GM19351 (cell line): ENCODE measurements around the gene TRAF3.

Experiments
- ATAC-seq: cut with Tn5 transposase; IDR thresholded peaks from one replicate; pipeline ENCODE4 v1.9.1; 2021; ENCODE audit warnings: mild to moderate bottlenecking, moderate library complexity; ENCODE audit not compliant: unreplicated experiment

TRAF3 gene

DNA sequence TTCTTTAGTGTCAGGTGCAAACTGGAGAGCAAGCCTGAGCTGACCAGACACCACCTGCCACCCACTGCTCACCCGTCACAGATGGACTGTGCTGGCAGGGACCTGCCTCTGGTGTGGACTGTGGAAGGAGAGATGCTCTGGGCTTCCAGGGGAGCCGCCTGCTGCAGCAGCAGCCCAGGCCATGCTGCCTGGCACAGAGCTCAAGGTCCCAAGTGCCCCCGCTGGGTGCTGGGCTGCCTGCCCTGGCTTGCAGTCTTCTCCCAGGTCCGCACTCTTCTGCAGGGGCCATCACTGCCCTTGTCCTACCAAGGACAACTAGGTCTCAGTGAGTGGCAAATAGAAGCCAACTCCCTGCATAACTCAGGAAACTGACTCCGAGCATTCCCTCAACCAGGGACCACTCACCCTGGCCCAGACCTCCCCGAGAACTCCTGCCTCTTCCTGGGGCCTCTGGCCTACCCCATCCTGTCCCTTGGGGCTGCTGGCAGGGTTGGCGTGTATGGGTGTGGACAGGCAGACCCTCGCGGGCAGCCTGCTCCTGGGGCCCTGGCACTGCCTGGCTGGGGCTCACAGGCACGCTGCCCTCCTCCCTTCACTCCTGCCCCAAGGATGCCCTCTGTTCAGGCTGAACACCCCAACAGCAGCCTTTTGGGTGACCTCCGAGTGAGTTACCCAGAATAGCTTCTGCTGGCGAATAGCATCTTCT, 154.5 kb downstream of the TRAF3 start:
- no peak for ATAC-seq

DNA sequence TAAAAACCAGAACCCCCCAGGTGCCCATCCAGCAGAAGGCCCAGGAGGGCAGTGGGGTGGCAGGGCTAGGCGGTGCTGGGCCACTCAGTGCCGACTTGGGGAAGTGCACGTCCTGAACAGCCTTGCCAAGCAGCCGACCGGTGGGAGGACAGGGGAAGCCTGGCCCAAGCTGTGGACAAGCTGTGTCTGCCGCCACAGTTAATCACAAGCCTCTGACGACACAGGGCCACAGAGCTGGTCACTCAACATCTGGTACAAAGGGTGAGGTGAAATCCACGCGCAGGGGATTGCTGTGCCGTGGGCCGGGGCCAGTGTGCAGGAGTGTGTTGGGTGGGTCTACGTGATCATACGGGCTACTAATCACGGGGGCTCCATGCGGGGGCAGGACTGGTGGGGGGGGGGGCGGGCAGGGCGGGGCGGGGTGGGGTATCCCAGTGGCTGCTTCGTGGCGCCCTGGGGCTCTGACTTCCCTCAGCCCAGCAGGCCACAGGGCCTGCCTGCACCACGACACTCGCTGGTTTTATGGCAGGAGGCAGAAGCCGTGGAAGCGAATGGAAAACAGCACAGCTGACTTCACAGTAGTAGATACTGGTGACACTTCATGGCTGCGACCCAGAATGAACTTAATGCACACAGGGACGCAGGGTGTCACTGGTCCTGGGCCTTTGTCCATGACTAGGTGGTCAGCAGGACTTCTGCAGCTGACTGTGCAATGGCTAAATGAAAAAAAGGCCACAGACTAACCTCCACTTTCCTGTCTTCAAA, 155.4 kb downstream of the TRAF3 start:
- ATAC-seq, result no peak

DNA sequence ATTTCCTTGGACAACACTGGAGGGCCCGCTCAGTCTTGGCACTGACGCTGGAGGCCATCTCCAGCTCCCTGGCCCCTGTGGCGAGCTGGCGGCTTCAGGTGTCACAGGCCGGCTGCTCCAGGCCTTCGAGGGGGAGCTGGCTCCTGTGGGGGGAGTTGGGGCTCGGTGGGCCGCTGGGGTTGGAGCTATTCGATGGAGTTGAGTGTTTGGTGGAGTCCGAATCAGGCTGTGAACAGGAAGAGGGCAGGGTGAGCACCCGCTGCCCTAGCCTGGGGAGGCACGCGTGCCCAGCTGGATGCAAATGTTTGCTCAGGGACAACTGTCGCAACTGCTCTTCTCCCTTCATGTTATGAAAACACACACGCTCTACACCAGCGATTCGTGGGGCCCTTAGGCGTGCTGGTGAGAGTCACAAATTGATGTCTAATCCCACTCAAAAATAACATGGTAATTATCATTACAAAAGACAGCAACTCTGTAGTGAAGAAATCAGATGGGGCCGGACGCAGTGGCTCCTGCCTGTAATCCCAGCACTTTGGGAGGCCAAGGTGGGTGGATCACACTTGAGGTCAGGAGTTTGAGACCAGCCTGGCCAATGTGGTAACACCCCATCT, 156.5 kb downstream of the TRAF3 start:
- ATAC-seq, result no peak

DNA sequence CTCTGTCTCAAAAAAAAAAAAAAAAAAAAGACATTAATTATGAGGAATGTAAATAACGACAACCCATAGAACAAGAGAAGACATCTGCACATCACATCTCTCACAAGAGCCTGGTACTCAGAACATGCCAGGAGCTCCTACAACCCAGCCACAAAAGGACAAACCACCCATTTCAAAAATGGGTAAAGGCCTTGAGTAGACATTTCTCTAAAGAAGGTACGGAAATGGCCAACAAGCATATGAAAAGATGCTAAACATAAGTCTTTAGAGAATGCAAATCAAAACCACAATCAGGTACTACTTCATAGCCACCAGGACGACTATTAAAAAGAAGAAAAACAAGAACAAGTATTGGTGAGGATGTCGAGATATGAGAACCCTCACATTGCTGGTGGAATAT, 158.5 kb downstream of the TRAF3 start:
- no peak for ATAC-seq

DNA sequence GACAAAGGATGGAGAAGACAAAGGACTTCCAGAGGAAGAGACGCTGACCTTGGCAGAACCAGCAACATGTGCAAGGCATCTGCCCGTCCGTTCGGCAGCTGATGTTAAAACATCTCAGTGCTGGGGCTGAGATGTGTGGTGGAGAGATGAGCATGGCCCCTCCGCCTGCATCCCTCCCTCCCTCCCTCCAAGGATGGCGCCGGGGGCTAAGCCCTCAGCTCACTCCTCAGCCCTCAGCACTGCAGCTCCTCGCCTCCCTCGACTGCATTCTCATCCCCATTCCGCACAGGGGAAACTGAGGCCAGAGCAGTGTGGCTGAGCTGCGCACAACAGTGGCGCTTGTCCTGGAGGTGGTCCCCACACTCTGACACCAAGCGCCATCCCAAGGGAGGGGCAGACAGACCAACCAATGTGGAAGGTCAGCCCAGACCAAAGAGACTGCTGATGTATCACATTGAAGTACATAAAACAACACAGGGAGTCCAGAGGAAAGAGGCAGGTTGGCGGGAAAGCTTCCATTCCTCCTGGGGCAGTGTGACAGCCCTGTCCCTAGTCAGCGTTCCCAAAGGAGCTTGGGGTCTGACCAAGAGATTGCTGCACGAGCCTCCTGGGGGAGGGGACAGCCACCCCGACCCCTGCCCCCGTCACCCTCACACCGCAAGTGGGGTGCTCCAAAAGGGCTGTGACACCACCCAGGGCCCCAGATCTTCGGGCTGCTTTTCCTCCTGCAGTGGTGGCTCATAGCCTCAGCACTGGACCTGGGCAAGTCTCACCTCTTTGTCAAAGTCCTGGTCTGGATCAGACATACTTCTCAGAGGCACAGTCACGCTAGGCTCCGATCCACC, 160.3 kb downstream of the TRAF3 start:
- no peak for ATAC-seq

DNA sequence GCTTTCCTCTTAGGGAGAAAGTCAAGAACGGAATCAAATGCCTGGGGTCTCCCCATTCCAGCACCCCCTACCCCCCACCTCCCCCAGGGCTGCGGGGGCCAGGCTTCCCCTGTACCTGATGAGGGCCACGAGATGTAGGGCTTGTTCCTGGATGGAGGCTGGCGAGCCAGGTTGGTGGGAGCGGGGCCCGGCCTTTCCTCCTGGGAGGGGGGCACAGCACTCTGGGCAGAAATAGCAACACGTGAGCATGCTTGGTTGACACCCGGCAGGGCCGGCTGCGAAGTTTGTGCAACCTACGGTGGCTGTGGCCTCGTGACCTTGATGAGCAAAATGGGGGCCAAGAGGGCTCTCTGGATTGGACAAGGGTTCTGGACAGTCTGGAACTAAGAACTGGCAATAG, 160.9 kb downstream of the TRAF3 start:
- no peak for ATAC-seq

DNA sequence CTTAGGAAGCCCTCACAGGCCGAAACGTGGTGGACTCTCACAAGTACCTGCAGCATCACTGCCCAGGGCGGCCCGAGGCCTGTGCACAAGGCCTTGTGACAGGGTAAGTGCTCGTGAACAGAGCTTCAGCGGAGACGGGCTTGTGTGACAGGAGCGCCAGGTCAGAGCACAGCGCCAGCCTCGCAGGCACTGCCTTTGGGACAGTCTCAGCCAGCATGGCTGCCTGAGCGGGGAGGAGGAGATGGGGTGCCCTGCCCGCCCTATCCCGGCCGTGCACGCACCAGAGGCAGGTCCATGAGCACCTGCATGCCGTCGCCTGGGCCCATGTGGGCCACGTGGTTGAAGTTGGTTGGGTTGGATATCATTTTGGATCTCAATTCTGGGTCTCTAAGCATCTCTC, 162.1 kb downstream of the TRAF3 start:
- ATAC-seq, result no peak

DNA sequence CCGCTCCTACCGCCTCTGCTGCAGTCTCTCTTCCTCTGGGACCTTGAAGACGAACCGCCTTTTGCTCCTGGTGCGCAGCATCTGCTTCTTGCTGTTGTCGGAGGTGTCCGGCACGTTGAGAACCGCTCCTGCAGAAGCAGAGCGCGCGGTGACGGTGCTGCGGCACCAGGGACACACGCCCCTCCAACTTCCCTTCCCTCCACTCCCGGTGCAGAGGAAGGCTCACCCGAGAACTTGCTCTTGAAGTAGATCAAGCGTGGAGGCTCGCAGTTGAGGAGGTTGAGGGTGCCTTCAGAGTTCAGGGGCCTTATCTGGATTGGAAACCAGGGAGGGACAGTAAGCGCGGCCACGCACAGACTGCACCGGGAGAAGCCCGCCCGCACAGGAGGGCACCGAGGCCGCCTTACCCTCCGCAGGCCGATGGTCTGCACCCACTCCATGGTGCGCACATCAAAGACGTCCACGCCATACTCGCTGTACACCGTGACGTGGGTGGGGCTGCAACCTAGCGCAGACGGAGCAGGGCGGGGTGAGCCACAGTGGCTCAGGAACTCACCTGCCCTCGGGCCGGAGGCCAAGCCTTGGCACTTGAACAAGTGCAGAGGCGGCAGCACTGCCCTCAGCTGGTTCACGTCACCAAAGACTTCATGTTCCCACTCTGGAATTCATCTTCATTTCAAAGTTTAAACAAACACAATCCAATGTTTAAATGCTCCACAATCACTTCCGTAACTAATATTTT, 162.7 kb downstream of the TRAF3 start:
- ATAC-seq, result no peak

DNA sequence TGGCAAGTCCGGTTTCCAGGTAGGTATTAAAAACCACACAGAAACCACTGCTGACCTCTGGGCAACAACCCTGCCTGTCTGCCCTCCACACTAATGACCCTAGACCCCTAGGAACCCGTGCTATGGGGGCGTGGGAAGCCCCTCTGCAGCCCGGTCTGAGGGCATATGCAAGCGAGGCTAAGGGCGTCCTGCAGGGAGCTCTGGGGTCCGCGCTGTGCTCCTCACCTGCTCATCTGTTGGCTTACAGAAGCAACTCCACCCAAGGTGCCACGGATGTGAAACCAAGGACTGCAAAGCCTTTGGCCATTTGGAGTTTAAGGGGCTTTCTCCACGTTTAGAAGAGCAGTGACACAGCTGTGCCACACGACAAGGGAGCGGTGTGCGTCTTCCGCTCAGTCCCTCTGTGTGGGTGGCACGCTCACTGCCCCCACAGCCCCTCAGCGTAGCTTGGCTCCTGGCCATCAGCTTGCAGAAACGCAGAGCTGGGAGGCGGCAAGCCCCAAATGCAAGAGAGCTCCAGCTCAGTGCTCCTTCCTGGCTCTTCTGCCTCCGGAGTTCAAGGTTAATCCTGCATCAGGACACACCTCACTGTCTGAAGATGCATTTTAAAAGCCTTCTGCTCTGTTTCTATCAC, 163.6 kb downstream of the TRAF3 start:
- ATAC-seq, result no peak

DNA sequence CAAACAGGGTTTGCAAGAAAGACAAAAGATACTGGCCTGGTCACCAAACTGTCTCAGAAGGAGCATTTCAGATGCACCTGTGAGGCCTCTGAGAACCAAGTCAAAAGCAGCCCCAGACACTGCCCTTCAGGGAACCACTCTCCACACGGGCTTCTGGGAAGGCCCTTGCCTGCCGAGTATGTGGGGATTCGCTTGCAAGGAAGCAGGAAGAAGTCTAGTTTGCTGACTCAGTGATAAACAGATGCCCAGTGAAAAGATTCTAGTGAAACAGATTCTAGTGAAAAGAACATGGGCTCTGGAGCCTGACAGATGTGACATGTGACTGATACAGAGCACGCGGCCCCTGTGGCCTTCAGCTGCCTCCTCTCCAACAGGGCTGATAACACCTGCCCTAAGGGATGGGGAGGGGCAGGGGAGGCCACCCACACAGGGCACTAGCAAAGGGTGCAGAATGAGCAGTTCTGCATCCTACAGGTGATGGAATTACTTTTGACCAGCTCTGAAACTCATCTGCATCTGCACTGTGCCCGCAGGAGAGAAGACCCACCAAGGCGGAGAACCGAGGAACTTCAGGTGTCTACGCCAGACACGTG, 164.3 kb downstream of the TRAF3 start:
- no peak for ATAC-seq

DNA sequence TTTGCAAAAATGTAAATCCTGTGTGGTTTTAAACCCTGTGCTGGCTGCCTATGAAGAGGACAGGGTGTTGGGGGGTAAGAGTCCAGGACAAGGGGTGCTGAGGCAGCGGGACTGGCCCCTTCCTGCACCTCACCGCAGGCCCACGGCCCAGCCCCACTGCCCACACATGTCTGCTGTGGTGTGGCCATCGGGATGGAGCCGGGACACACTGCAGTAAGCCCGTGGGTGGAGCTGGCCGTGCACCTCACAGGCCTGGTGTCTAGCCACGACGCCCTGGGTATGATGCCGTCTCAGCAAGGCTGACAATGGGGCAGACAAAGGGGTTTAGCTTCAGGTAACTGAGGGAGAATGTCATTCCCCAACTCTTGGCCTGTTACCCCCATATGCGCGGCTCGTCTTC, 164.8 kb downstream of the TRAF3 start:
- ATAC-seq, result no peak

DNA sequence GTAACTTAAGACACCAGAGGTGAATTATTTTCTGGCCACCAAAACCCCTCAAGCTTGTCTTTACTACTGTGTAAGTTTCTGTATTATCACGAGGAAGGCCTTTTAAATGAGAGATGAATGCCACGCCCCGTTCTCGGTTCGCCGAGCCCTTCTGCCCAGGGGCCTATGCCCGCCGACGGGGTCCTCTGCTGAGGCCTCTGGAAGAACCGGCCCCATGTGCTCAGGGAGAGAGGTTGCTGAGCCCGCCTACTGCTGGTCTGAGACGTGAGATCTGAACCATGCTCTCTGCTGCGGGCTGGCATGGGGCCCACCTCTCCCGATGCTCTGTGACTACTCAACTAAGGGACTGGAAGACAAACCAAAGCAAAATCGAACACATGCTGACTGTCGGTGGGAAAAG, 166.2 kb downstream of the TRAF3 start:
- ATAC-seq, result no peak

DNA sequence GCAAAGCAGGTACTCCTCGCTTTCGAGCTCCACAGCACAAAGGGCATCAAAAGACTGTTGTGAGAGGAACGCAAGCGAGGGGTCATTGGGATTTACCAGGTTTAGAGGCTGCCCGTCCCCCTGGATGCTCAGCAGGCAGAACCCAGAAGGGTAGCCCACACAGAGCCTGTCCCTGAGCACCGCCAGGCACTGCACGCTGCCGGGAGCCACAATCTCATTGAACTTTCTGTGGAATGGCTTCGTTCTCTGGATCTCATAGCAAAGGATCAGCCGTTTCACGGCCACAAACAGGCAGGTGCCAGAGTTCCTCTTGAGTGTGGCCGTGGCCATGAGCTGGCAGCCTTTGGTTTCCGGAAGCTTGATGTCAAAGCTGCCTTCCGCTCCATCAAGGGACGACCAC, 166.7 kb downstream of the TRAF3 start:
- no peak for ATAC-seq

DNA sequence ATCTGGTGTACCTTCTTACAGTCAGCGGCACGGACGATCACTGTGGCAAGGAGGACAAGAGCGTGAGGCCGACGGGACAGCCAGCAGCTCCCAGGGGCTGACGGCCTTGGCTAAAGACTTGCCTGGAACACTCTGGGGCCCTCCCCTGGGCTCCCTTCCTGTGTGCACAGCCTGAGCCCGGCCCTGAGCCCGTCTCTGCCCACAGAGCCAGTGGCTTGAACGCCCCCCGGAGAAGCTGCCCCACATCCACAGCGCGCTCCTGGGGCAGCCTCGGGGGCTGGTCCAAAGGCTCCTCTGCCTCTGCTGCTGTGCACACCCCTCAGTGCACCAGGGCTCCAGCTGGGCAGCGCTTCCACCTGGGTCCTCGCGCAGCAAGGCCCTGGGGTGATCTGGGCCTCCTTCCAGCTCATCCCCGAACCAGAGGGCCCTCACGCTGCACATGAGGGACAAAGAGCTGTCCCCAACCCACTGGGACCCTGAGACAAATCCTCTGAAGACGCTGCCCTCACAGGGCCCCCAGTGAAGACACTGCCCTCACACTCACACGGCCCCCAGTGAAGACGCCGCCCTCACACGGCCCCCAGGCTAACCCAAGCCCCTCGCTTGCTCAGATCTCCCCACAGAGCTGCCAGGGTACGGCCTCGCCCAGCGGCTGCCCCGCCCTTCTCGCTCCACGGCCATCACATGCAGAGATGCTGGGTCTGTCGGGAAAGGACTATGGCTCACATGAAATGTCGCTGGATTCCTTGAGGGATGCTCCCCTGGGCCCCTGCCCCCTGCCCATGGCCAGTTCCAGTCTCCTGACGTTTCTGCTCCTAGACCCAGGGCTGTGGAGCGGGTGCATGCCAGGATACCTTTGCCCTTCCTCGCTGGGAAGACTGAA, 167.4 kb downstream of the TRAF3 start:
- no peak for ATAC-seq

DNA sequence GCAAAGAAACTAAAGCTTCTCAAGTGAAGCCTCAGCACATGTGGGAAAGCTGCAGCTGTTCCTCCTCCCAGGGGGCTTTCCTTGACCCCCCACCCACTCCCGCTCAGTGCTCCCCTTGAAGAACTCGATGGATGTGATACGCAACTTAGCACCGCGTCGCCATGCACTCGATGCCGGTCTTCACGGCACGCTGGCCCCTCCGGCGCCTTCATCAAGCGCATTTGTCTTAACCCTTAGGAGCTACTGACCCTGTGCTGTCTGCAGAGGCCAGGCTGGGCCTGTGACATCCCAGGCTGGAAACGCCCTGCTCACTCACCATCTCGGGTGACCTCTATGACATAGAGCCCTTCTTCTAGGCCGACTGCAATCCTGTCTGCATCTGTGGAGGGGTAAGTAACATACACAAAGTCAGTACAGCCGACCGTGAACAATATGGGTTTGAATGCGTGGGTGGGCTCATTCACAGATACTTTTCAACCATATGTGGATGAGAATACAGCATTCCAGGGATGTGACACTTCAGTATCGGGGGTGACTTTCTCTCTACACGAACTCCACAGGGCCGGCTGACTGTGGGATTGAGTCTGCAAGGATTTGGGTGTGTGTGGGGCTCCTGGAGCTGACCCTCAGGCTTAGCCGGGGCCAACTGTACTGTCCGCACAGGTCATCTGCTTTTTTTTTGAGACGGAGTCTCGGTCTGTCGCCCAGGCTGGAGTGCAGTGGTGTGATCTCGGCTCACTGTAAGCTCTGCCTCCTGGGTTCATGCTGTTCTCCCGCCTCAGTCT, 168.3 kb downstream of the TRAF3 start:
- no peak for ATAC-seq

DNA sequence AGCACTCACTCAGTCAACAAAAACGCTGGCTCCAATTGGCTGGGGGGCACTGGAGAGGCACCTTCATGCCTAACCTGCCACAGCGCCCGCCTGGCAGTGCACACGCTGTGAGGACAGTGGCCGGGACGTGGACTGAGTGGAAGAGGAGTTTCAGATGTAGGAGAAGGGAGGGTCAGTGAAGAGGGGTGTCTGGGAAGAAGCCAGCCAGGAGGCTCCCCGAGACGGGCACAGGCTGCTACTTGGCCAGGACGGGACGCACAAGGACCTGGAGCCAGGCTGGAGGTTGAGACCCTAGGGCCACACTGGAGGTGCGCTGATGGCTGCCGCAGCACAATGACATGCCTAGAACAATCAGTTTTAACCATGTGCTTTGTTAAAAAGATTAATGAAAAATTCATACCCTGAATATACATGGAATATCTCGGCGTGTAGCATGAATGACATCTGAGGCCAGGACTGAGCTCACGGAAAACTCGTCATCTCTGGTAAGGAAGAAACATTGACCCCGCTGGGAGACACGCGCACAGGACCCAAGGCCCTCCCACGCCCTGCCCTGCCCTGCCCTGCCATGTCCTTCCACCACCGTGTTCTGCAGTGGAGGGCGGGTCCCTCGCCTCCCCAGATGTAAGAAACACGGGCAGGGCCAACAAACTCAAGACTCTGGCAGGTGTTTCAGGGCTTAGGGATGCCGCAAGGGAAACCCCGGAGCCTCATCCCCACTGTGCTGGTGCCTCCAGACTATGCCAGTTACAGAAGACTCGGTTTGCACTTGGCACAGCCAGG, 170.3 kb downstream of the TRAF3 start:
- no peak for ATAC-seq

DNA sequence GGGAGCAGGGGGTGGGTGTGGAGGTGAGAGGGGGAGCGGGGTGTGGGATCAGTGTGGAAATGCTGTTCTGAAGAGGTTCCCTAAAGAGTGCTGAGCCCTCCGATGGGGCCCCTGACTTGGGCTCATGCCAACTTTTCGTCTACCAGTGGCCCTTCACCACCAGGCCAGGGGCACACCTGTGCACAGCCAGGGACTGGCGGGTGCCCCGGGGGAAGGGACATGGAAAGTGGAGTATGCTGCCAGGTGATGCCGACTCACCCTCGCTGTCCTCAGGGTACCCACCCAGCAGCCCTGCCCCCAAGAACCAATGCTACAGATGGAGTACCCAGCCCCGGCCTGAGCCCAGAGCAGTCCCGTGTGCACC, 171.4 kb downstream of the TRAF3 start:
- no peak for ATAC-seq
